NCI-H2107 (cell line): Measurements from ENCODE around the gene GFOD1.
"Not testable (repeated sequence)": the region's sequence is repeated elsewhere in the genome, so short reads cannot be mapped to it uniquely, and the experiment has no call there.

Experiments used
- DNase-seq: peaks from one replicate; lab custom pipeline; 2025; lab: John Stamatoyannopoulos, UW

GFOD1 gene

DNA sequence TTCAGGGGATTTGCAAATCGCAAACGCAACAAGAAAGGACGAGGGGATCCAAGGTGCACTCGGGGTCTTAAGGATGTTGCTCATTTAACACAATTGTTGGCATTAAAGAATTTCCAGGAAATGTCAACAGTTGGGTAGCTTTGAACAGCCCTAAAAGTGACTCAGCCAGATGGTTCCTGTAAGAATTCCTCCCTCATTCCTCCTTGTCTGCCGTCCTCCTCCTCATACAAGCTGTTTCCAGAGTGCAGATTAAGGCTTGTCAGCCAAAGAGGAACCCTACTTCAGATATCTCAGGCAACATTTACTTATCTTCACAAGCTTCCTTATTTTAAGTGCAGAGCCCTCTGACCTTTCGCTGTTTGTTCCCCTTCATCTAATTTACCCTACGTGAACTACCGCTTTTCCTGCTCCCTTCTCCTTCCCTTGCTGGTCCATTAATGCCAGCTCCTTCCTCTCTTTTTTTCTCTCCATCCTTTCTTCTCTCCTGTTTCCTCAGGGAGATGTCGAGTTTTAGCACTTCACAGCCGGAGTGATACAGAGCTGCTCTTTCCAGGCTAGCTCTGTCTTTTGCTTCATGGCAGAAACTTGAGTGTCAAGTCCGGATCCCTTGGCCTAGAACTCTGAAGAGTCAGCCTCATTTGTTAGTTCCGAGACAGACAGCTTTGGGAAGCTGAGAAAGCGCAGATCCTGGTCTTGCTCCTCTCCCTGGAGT is 132.9 kb downstream of the GFOD1 start:
- no peak for DNase-seq

DNA sequence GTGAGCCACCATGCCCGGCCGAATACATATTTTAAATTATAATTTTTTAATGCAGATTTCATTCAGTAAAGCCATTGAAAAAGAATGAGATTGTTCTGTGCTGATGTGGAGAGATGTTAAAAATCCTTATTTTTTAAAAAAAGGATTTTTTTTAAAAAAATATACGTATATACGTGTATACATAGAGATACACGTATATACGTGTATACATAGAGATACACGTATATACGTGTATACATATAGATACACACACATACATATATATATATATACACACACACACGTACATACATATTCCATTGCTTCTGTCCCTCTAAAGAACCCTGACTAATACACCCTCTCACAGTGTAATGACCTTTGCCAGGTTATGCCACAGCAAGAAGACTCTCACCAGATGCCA is 135.2 kb downstream of the GFOD1 start:
- no peak for DNase-seq

DNA sequence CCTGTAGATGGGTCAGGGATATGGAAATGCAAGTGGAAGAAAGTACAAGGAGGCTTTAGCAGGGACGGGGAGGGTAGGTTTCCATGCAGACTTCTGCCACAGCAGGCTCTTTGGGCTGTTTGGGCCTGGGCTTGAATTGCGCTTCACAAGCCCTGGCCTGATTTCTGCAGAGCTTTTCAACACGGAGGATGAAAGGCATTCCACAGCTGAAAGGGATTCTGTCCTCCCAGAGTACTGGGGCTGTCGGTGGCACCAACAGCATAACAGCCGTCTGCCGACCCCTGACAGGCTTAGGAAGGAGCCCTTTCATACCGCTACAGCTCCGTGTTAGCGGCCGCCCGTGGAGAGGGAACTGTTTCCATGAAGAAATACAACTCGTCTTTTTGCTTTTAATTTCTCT is 136.1 kb downstream of the GFOD1 start:
- no peak for DNase-seq

DNA sequence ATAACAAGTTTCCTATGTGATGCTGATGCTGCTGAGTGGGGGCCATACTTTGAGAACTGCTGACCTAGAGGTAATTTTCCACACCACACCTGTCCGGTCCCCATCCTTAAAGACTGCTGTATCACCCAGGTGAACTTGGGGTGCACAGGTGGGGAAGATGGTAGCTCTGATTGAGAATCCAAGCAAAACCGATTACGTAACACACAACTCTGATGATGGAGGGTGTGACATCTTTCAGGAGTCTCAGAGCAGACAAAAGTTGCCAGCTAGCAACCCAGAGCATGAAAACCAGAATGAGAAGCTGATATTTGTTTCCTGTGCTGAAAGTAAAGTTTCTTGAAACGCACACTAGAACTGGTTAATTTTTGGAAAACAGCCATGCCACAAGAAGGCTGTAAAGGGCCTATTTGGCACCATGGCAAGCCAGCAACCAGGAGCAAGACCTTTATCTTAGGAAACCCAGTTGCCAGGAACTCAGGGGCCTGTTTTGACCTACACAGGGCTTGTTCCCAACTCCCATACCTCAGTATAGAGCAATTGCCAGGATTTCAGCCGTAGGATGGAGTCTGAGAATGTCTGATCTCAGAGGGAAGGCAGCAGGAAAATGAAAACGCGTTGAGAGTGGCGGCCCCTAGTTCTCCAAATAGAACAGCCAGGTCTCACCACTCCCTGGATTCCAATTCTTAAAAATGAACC is 137.4 kb downstream of the GFOD1 start:
- DNase-seq: no peak

DNA sequence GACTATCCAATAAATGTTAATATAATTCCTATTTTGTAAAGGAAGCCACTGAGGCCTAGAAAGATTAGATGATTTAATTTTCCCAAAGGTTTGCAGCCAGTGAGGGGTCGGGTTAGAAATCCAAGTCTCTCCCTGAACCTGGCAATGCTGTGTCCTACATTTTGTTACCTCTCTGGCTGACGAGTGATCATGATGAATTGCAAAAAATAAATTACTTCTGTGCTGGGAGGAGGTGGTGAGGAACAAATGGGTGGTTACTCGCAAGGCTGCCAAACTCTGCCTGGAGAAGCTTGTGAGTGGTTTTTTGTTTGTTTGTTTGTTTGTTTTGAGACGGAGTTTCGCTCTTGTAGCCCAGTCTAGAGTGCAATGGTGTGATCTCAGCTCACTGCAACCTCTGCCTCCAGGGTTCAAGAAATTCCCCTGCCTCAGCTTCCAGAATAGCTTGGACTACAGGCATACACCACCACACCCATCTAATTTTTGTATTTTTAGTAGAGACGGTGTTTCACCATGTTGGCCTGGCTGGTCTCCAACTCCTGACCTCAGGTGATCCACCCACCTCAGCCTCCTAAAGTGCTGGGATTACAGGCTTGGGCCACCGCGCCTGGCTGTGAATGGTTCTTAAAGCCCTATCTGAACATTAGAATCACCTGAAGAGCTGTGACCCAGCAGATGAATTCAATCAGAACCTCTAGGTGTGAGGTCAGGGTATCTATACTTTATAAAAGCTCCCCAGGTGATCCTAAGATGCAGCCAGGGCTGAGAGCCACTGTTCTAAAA is 138.9 kb downstream of the GFOD1 start:
- no peak for DNase-seq

DNA sequence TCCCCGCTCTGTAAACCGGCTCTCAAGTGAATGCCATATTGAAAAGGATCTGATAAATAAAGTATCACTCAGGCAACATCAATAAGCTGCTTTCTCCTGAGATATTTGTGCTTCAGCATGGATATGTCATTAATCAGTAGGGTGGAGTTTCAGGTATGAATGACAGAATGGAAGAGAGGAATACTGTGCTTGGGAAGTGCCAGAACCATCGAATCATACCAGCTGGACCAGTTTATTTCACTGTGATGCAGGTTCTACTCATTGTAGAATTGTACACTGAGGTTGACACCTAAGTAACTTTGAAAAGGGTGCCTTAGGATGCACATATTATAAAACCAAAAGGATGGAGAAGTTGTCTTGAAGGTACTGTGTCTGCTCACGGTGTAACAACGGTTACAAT is 141.2 kb downstream of the GFOD1 start:
- no peak for DNase-seq

DNA sequence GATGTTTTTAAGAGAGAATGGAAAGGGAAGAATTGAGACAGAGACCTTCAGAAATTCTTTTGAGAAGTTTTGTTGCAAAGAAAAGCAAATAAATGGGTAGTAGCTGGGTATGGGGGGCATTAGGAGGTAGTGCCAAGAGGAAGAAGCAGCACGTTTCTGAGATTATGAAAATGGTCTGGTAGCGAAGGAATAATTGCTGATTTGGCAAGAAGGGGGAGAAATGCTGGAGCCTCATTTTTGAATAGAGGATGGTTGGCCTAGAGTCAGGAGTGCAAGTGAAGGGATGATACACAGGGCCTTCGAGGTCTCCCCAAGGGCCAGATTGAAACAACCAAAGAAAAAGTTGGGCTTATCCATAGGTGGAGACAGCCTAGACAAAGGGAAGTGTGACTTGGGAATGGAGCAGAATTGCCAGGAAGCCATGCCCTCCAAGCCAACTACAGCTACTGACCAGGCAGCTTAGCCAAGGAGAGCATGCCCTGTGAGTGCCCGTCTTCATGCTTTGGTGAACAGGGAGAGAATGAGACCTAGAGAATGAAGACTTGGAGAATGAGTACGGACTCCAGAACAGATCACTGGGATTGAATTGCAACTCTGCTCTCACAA is 144.9 kb downstream of the GFOD1 start:
- DNase-seq: no peak

DNA sequence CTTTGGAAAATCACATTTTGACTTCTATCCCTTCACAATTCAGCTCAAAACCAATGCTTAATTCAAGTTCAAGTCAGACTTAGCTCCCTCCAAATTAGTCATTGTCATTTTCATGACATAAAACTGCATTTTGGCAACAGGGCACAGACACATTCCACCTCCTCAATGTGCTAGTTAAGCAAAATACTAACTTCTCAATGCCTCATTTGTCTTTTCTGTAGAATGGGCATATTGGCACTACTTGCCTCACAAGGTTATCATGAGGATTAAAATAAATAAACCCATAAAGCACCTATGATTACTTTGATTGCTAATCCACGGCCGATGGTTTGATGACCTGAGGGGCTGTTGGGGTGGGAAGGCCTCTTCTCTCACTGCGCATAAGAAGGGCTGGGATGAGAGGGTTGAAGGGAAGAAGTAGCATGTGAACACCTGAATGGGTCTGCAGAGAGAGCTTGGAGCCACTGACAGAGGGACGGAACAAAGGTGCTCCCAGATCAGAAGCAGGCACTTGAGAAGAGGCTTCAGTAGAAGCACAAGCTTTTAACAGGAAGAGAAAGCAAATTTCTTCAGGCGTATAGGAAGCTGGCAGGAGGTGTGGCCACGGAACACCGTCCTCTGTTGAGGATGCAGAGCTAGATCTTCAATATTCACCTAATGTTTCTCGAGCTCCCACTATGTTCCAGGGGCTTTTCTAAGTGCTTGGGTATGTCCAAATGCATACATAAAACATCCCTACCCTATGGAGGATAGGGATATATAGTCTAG is 147.4 kb downstream of the GFOD1 start:
- DNase-seq: no peak

DNA sequence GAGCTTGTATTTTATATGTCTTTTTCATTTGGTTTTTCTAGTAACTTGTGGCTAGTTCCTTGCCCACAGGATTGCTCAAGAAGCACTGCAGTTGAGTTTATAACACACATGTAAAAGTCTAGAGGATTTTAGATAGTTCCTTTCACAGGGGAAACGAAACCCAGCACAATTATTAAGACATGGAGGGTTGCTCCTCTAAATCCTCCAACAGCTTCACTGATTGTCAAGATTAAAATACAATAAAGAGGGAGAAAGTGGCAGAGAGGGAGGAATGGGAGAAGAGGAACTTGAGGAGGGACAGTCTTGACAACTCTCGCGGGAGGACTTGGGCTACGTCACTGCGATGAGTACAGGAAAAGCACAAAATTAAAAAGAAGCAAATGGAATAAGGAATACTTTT is 149.4 kb downstream of the GFOD1 start:
- no peak for DNase-seq

DNA sequence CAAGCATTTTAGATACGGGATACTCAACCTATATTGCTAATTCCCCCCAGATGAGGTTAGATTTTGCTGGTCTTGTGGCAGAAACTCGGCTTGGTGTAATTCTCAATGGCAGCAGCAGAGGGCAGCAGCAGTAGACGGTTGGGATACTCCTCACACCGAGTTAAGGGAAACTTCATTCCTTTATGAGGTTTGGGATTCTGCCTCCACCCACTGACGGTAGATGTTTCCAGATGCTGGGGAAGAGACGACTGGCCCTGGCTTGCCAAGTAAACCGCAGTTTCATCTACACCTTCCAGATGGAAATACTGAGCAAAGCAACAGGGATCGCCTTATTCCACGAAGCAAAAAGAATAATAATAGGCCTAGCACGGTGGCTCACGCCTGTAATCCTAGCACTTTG is 150.8 kb downstream of the GFOD1 start:
- peak; percentile 15 for DNase-seq

DNA sequence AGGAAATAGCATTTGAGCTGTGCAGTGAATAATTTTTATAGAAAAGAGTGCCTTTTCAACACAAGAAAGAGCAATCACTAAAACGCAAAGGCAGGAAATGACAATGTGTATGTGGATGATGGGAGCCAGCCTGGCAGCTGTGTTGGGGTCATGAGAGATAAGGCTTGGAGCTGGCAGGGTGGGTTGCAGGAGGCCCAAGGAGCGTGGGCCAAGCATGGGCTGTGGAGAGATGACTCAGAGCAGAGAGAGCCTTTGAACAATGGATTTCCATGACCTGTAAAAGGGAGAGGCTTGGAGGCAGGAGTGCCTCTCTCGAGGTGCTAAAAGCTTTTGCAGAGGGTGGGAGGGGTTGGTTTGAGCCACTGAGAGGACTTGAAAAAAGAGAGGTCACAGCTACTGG is 152.4 kb downstream of the GFOD1 start:
- no peak for DNase-seq

DNA sequence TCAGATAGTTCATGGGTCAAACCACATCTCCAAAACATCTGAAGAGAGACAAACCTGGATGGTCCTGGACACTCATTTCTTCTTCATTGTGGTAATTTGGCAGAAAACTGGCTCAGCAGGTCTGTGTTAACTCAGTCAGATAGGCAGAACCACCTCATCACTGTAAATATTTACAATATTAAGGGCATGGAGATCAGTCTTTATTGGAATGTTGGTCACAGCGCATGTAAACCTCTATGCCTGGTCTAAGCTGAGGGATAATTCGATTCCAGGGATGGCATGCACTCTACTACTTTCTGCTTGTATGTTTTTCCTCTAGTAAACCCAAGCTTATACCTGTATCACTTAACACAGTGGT is 155.1 kb downstream of the GFOD1 start:
- no peak for DNase-seq

DNA sequence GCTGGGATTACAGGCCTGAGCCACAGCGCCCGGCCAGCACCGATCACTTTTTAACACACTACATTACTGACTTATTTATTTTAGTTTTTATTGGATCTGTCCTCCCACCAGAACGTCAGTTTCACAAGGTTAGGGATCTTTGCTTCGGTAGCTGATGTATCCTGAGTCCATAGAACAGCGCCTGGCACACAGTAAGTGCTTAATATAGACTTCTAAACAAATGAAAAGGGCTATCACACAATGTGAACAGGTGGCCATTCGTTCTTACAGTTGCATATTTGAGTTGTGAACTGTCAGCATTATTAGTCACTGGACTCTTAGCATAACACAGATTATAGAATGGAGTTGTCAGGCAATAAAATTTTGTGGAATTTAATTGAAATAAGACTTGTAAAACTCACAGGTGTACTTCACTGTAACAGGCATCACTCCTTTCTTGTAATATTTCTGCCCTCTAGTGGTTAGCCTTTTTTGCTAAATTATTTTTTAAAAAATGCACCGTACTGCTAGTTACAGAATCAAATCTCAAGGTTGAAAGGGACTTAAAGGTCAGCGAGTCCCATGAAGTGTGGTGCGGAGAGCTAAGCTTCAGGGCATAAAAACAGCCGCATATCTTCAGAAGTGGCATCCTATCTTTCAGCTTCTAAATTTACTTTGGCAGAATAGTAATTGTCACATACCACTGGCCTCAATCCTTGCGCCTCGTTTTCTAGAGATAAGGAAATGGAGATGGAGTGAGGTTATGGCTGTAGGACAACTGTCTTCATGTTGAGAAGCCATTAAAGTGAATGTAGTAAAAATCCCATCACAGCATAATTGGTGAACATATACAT is 155.7 kb downstream of the GFOD1 start:
- DNase-seq: no peak

DNA sequence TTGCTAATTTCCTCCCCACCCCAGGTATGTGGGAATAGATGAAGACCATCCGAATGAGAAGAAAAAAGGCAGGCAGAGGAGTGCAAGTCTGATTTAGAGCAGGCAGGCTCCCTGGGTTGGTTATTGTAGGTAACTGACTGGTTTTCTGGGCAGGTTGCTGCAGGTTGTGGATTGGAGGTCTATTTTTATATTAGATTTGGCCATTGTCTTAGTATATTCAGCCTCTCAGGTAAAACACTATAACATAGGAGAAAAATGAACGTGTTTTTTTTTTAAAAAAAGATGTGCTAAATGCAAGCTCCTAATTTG is 158.6 kb downstream of the GFOD1 start:
- no peak for DNase-seq

DNA sequence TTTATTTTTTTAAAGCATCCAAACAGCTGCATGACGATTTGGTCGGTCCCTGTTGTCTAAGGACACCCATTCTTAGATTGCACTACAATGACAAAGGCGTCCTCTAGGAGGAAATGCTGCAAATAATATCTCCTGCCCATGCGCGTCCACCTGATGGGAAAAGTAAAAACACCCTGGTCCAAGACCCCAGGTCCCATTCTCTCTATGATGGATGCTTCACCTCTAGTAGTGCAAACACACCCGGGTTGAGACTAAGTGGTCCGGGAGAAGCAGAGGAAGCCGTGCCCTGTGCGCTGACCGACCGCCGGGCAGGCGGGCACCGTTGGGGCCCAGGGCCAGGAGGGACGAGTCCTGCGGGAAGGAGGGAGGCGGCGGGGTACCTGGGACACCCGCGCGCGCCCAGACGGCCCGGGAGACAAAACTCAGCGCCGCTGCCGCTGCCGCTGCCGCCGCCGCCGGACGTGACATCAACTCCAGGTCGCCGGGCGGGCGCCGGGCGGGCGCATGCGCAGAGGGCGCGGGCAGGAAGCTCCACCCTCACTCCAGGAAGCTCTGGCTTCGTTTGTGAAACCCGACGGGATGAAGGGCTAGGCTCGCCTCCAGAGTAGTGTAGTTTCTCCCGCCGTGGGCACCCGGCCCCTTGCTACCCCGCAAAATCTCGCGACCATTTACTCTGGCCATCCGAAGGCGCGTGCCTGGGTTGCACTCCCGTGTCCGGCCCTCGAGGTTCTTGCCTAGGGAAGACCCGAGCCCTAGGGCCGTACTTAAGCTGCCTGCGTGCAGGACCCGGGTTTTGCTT is 159.1 kb downstream of the GFOD1 start, which contains the start of gene TBC1D7:
Gene TBC1D7 (minus strand): TSS at position 462 of the 799 bp plus-strand sequence. CDS start 1,639 bp downstream, outside the sequence.
- DNase-seq: peak; percentile 71

DNA sequence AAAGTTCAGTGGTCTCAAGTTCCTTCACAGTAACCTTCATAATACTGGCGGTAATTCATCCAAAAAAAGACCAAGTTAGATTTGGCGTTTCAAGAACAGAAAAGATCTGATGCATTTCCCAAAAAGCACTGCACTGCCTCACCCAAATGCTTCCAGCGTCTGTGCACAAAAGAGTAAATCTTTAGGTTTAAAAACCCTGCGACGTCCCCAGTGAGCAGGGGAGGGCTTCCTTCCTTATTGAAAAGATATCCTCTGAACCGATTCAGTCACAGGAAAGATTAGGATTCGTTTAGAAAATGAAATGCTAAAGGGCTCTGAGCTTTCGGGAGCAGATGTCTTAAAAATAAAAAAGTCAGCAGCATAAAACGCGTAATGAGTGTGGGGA is 159.7 kb downstream of the GFOD1 start:
- DNase-seq: no peak

DNA sequence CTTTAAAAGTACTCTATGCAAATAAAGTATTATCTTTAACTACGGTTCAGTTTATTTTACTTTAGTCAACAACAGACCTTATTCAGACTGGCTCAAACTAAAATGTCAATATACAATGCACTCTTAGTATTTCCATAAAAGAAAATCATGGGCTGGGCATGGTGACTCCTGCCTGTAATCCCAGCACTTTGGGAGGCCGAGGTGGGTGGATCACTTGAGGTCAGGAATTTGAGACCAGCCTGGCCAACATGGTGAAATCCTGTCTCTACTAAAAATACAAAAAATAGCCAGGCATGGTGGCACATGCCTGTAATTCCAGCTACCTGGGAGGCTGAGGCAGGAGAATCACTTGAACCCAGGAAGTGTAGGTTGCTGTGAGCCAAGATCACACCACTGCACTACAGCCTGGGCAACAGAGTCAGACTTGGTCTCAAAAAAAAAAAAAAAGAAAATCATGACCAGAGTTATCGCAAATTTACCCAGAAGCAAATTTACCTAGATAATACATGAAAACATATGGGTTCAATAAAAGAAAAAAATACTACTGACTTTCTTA is 161.3 kb downstream of the GFOD1 start:
- DNase-seq: not testable (repeated sequence)

DNA sequence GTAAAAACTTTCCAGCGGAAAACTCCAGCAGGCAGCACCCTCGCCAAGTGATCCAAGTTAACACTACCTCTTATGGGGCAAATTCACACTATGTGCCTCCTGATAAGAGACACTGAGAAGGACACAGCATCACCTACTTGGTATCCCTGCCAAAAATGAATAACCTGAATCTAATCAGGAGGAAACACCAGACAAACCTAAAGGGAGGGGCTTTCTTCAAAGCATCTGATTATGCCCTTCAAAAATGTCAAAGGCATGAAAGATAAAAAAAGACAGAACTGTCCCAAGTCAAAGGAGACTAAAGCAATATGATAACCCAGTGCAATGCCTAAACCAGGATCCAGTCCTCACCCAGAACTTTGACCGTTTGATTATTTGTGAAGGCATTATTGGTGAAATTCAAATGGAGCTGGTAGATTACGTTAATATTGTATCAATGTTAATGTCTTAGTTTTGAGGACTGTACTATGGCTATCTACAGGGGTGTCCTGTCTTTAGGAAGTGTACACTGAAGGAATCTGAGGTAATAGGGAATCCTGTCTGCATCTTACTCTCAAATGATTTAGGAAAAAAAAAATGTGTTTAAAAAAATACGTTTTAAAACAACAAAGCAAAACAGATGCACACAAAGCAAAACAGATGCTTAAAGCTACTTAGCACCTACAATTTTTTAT is 167.4 kb downstream of the GFOD1 start:
- no peak for DNase-seq

DNA sequence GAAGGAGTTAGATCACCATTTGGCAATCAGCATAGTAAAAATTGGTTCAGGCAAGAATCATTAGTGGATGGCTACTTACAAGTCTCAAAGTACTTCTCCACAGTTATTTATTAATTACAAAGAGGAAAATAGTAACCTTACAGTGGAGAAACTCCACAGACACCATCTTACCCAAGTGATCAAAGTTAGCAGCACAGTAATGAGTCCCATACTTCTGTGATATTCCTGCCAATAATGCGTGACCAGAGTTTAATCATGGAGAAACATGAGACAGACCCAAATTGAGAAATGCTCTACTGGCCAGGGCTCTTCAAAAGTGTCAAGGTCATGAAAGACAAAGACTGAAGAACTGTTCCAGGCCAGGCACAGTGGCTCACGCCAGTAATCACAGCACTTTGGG is 168.6 kb downstream of the GFOD1 start:
- no peak for DNase-seq
